GM12878 (cell line): ENCODE data around the gene AJM1.
"Not testable (repeated sequence)": the region's sequence is repeated elsewhere in the genome, so short reads cannot be mapped to it uniquely, and the experiment has no call there.

Experiments
- CEBPB ChIP-seq, 2 experiments: fragments of 150-350 bp in 1 of 2; IDR thresholded peaks; 2 replicates each; pipeline ENCODE4 v1.6.1; 2012 to 2014; ENCODE audit warnings: low read depth in 2 of 2, low read length in 2 of 2, borderline replicate concordance in 1 of 2, inconsistent platforms in 1 of 2
- EZH2 ChIP-seq: IDR thresholded peaks from 2 replicates; pipeline ENCODE4 v1.6.1; 2012; ENCODE audit warnings: low read depth, mild to moderate bottlenecking, control low read depth, inconsistent platforms, low read length, borderline replicate concordance; ENCODE audit not compliant: control insufficient read depth
- FOXM1 ChIP-seq: IDR thresholded peaks from 2 replicates; pipeline ENCODE4 v1.6.1; 2012; ENCODE audit warnings: low read depth, mild to moderate bottlenecking, inconsistent platforms, low read length, moderate library complexity
- POLR2A ChIP-seq: IDR thresholded peaks from 2 replicates; pipeline ENCODE4 v1.6.1; 2011; ENCODE audit warnings: low read depth, mild to moderate bottlenecking, low read length
- RAD21 ChIP-seq: IDR thresholded peaks from 2 replicates; pipeline ENCODE4 v1.6.1; 2011; ENCODE audit warnings: mild to moderate bottlenecking, low read depth, low read length, moderate library complexity; ENCODE audit not compliant: insufficient read depth
- SIN3A ChIP-seq: IDR thresholded peaks from 2 replicates; pipeline ENCODE4 v1.6.1; 2012; ENCODE audit warnings: low read depth, low read length, improper control_type of control experiment
- SRF ChIP-seq, 2 experiments: IDR thresholded peaks; 2 replicates each; pipeline ENCODE4 v1.6.1; 2011; ENCODE audit warnings: low read depth in 2 of 2, low read length in 2 of 2, mild to moderate bottlenecking in 1 of 2, moderate library complexity in 1 of 2
- YBX1 ChIP-seq: fragments of 450-650 bp; IDR thresholded peaks from 2 replicates; pipeline ENCODE4 v1.6.1; 2016; ENCODE audit warnings: antibody characterized with exemption
- ZNF622 ChIP-seq: fragments of 450-650 bp; IDR thresholded peaks from 2 replicates; pipeline ENCODE4 v1.6.1; 2017; ENCODE audit warnings: mild to moderate bottlenecking, inconsistent platforms
- TF ChIP-seq, protein P1 (sequence below), 3 experiments: IDR thresholded peaks in 2 of 3; conservative IDR thresholded peaks in 1 of 3; 2 replicates each; pipeline ENCODE4 v1.5.1; 2011; ENCODE audit warnings: low read depth in 3 of 3, low read length in 3 of 3, mild to moderate bottlenecking in 3 of 3, control low read depth in 2 of 3, moderate library complexity in 2 of 3, inconsistent platforms in 1 of 3, mixed read lengths in 1 of 3; ENCODE audit not compliant: control insufficient read depth in 2 of 3, insufficient read depth in 1 of 3; ENCODE audit errors: extremely low read depth in 1 of 3
- TF ChIP-seq, protein P2 (sequence below): IDR thresholded peaks from 2 replicates; pipeline ENCODE4 v1.6.1; 2012; ENCODE audit warnings: low read depth, low read length, improper control_type of control experiment
- TF ChIP-seq, protein P3 (sequence below): fragments of 450-650 bp; IDR thresholded peaks from 2 replicates; pipeline ENCODE4 v1.6.1; 2016; ENCODE audit warnings: mild to moderate bottlenecking, moderate library complexity, borderline replicate concordance
- TF ChIP-seq, protein P4 (sequence below): fragments of 450-650 bp; IDR thresholded peaks from 2 replicates; pipeline ENCODE4 v1.6.1; 2017; ENCODE audit warnings: mild to moderate bottlenecking, moderate library complexity

DNA sequence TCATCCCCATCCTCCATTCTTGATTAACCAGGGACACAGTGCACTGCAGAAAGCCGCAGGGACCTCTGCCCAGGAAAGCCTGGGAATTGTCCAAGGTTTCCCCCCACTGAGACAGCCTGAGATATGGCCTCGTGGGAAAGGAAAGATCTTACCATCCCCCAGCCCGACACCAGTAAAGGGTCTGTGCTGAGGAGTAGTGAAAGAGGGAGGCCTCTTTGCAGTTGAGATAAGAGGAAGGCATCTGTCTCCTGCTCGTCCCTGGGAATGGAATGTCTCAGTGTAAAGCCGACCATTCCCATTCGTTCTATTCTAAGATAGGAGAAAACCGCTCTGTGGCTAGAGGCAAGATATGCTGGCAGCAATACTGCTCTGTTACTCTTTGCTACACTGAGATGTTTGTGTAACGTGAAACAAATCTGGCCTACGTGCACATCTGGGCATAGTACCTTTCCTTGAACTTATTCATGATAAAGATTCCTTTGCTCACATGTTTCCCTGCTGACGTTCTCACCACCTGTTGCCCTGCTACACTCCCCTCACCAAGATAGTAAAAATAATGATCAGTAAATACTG is 45.4 kb upstream of the AJM1 start:
- not testable (repeated sequence) for TF ChIP-seq CEBPB (IDR thresholded peaks at IDR 0.05; ENCODE audit: borderline replicate concordance in 1 of 2, low read depth in 2 of 2, low read length in 2 of 2); POLR2A; EZH2; FOXM1; SRF (IDR thresholded peaks at IDR 0.05; ENCODE audit: low read depth in 2 of 2, low read length in 2 of 2); YBX1; ZNF622; RAD21; SIN3A
- TF ChIP-seq, protein P1, sequence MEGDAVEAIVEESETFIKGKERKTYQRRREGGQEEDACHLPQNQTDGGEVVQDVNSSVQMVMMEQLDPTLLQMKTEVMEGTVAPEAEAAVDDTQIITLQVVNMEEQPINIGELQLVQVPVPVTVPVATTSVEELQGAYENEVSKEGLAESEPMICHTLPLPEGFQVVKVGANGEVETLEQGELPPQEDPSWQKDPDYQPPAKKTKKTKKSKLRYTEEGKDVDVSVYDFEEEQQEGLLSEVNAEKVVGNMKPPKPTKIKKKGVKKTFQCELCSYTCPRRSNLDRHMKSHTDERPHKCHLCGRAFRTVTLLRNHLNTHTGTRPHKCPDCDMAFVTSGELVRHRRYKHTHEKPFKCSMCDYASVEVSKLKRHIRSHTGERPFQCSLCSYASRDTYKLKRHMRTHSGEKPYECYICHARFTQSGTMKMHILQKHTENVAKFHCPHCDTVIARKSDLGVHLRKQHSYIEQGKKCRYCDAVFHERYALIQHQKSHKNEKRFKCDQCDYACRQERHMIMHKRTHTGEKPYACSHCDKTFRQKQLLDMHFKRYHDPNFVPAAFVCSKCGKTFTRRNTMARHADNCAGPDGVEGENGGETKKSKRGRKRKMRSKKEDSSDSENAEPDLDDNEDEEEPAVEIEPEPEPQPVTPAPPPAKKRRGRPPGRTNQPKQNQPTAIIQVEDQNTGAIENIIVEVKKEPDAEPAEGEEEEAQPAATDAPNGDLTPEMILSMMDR (IDR thresholded peaks at IDR 0.05 in 2 of 3, conservative IDR thresholded peaks at IDR 0.05 in 1 of 3; ENCODE audit: control insufficient read depth in 2 of 3, extremely low read depth in 1 of 3, insufficient read depth in 1 of 3, low read depth in 3 of 3, low read length in 3 of 3), result not testable (repeated sequence)
- TF ChIP-seq, protein P2, sequence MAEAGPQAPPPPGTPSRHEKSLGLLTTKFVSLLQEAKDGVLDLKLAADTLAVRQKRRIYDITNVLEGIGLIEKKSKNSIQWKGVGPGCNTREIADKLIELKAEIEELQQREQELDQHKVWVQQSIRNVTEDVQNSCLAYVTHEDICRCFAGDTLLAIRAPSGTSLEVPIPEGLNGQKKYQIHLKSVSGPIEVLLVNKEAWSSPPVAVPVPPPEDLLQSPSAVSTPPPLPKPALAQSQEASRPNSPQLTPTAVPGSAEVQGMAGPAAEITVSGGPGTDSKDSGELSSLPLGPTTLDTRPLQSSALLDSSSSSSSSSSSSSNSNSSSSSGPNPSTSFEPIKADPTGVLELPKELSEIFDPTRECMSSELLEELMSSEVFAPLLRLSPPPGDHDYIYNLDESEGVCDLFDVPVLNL, result not testable (repeated sequence)
- TF ChIP-seq, protein P3, sequence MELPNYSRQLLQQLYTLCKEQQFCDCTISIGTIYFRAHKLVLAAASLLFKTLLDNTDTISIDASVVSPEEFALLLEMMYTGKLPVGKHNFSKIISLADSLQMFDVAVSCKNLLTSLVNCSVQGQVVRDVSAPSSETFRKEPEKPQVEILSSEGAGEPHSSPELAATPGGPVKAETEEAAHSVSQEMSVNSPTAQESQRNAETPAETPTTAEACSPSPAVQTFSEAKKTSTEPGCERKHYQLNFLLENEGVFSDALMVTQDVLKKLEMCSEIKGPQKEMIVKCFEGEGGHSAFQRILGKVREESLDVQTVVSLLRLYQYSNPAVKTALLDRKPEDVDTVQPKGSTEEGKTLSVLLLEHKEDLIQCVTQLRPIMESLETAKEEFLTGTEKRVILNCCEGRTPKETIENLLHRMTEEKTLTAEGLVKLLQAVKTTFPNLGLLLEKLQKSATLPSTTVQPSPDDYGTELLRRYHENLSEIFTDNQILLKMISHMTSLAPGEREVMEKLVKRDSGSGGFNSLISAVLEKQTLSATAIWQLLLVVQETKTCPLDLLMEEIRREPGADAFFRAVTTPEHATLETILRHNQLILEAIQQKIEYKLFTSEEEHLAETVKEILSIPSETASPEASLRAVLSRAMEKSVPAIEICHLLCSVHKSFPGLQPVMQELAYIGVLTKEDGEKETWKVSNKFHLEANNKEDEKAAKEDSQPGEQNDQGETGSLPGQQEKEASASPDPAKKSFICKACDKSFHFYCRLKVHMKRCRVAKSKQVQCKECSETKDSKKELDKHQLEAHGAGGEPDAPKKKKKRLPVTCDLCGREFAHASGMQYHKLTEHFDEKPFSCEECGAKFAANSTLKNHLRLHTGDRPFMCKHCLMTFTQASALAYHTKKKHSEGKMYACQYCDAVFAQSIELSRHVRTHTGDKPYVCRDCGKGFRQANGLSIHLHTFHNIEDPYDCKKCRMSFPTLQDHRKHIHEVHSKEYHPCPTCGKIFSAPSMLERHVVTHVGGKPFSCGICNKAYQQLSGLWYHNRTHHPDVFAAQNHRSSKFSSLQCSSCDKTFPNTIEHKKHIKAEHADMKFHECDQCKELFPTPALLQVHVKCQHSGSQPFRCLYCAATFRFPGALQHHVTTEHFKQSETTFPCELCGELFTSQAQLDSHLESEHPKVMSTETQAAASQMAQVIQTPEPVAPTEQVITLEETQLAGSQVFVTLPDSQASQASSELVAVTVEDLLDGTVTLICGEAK, result not testable (repeated sequence)
- TF ChIP-seq, protein P4, sequence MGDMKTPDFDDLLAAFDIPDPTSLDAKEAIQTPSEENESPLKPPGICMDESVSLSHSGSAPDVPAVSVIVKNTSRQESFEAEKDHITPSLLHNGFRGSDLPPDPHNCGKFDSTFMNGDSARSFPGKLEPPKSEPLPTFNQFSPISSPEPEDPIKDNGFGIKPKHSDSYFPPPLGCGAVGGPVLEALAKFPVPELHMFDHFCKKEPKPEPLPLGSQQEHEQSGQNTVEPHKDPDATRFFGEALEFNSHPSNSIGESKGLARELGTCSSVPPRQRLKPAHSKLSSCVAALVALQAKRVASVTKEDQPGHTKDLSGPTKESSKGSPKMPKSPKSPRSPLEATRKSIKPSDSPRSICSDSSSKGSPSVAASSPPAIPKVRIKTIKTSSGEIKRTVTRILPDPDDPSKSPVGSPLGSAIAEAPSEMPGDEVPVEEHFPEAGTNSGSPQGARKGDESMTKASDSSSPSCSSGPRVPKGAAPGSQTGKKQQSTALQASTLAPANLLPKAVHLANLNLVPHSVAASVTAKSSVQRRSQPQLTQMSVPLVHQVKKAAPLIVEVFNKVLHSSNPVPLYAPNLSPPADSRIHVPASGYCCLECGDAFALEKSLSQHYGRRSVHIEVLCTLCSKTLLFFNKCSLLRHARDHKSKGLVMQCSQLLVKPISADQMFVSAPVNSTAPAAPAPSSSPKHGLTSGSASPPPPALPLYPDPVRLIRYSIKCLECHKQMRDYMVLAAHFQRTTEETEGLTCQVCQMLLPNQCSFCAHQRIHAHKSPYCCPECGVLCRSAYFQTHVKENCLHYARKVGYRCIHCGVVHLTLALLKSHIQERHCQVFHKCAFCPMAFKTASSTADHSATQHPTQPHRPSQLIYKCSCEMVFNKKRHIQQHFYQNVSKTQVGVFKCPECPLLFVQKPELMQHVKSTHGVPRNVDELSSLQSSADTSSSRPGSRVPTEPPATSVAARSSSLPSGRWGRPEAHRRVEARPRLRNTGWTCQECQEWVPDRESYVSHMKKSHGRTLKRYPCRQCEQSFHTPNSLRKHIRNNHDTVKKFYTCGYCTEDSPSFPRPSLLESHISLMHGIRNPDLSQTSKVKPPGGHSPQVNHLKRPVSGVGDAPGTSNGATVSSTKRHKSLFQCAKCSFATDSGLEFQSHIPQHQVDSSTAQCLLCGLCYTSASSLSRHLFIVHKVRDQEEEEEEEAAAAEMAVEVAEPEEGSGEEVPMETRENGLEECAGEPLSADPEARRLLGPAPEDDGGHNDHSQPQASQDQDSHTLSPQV, result not testable (repeated sequence)
